ENCODE data around the gene FIG4.

DNA sequence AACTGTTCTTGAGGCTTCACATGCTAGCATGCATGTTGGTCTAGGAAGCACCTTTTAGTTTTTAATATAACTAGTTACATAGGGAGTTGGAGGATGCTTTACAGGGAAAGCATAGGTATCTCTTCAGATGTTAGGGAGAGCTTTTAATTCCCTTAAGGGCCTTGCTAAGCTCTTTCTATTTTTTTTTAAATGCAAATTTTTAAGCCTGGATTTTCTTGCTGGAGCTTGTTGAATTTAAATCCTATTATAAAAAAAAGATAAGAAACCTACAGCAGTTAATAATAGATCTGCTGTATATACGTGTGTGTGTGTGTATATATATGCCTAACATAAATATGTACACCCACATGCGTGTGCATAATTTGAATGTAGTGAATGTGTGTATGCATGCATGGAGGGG is 79.0 kb downstream of the FIG4 start:
- TF ChIP-seq, protein P1, sequence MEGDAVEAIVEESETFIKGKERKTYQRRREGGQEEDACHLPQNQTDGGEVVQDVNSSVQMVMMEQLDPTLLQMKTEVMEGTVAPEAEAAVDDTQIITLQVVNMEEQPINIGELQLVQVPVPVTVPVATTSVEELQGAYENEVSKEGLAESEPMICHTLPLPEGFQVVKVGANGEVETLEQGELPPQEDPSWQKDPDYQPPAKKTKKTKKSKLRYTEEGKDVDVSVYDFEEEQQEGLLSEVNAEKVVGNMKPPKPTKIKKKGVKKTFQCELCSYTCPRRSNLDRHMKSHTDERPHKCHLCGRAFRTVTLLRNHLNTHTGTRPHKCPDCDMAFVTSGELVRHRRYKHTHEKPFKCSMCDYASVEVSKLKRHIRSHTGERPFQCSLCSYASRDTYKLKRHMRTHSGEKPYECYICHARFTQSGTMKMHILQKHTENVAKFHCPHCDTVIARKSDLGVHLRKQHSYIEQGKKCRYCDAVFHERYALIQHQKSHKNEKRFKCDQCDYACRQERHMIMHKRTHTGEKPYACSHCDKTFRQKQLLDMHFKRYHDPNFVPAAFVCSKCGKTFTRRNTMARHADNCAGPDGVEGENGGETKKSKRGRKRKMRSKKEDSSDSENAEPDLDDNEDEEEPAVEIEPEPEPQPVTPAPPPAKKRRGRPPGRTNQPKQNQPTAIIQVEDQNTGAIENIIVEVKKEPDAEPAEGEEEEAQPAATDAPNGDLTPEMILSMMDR (conservative IDR thresholded peaks at IDR 0.05; ENCODE audit: low read length), result no peak
- TF ChIP-seq EZH2phosphoT487 (IDR thresholded peaks at IDR 0.05; ENCODE audit: borderline replicate concordance), result no peak
